NOMO-1 (cell line): ENCODE data around the gene MRPL32.

ENCODE experiments used
- DNase-seq, 2 experiments: peaks; one replicate each; lab custom pipeline; 2025; ENCODE audit not compliant: unreplicated experiment in 2 of 2; lab: John Stamatoyannopoulos, UW

MRPL32 gene

DNA sequence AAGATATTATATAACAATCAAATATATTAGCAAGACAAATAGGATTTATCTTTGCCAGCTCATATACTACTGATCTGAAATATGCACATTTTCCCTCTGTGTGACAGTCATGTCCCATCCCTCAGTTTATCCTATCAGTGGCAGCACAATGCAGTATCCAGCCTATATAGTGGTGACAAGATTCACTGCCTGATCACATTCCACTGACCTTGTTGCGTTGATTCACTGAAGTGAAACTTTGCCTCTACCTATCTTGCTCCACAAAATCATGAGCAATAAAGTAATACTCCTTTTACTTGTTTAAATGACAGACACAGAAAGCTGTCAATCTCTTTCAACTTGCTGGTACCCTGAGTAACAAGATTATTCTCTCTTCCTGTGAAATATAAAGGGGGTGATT is 6.5 kb upstream of the MRPL32 start:
- DNase-seq: no peak

- peak; percentile 46 to 87 for DNase-seq
Measured at GRCh38 chr7:42926204-42926603, 6.0 kb upstream of the MRPL32 start.

DNA sequence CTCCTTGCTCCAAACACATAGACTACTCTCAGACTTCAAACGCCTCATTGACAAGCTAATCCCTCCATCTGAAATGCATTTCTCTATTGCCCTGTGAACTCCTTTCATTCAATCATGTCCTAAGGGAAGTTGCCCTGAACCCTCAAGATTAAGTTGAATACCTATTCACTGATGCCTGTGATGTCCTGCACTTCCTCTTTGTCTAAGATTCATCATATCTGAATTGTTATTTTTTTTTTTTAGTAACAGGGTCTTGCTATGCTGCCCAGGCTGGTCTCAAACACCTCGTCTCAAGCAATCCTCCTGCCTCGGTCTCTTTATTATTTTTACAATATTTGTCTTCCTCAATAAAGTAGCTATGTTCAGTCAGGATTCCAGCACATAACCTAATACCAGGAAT is 3.4 kb upstream of the MRPL32 start:
- peak in 1 of 2 experiments; percentile 7 for DNase-seq

GRCh38 chr7:42929449-42929848 is 2.7 kb upstream of the MRPL32 start:
- DNase-seq: no peak

DNA sequence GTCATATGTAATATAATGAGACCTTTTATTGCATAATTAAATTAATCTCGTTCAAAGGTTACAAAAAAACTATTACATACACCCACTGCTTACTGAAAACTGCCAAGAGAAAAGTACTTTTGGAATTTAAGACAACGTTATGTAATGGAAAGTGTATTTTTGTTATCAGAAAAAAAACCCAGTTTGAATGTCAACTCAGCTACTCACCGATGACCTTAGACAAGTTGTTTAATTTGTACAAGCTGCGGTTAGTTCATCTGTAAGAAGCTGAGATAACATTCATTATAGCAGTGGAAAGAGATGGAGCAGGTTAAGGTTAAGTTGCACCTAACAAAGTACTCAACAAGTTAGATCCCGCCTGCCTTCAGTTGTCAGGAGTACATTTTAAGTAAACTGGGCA is 1.3 kb upstream of the MRPL32 start:
- no peak for DNase-seq

GRCh38 chr7:42931447-42931833 is 736 bp upstream of the MRPL32 start:
- DNase-seq: no peak

- no peak for DNase-seq
Measured at GRCh38 chr7:42932811-42933591, 825 bp downstream of the MRPL32 start.

DNA sequence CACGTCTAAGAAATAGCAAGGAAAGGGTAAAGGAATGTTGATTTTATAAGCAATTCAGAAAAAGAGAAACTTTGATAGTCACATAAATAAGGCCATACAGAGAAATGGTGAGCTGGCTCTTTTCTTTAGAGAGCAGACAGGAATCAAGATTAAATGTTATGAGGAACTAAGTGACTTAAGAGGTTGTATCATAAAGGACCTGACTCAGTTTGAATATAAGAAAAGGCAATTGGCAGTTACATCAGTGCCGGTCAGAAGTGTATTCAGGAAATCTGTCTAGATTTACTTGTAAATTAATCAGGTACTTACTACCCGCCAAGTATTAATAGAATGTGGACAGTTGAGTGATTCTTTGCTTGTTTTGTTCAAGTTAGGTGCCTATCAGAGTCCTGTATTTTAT is 2.1 kb downstream of the MRPL32 start:
- no peak for DNase-seq

DNA sequence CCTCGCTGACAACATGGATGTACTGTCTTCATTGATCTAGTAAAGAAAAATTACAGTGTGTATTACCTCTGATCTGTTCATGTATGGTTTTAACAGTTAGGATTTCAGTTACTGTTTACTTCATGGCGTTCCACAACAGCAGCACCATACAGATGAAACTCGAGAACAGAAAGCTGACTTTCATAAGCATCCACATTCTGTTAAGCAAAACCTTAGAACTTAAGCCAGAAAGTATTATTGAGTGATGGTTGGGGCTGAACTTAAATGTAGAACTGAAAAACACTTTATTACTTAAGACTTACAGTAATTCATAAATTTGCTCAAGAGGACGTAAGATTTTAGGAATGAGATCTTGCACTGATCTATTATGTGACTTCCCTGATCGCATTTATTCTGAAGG is 3.7 kb downstream of the MRPL32 start:
- no peak for DNase-seq

DNA sequence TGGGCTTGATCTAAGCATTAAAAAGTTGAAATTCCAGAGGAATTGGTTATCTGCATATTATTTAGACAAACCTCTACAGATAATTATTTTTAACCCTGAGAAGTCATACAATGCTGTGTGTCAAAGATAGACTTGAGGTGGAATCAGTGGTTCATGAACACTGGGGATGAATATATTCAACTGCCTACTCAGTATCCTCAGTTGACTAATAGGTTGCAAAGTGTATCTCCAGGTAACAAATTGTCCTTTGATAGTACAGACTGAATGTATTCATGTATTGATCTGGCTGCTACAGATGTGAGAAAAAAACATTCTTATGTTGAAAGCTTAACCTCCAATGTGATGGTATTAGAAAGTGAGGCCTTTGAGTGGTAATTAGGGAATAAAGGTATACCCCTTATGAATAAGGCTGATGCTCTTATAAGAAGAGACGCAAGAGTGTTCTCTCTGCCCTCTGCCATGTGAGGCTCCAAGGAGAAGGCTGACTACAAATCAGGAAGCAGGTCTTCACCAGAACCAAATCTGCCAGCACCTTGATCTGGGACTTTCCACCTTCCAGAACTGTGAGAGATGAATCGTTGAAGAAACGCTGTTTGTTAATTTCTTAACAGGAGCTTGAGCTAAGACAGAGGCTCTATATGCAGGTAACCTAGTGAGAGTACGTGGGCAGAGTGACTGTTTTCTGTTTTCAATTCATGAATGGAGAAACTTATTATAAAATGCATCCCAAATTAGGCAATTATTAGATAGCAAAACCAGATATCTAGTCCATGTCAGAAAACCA is 7.5 kb downstream of the MRPL32 start:
- no peak for DNase-seq

DNA sequence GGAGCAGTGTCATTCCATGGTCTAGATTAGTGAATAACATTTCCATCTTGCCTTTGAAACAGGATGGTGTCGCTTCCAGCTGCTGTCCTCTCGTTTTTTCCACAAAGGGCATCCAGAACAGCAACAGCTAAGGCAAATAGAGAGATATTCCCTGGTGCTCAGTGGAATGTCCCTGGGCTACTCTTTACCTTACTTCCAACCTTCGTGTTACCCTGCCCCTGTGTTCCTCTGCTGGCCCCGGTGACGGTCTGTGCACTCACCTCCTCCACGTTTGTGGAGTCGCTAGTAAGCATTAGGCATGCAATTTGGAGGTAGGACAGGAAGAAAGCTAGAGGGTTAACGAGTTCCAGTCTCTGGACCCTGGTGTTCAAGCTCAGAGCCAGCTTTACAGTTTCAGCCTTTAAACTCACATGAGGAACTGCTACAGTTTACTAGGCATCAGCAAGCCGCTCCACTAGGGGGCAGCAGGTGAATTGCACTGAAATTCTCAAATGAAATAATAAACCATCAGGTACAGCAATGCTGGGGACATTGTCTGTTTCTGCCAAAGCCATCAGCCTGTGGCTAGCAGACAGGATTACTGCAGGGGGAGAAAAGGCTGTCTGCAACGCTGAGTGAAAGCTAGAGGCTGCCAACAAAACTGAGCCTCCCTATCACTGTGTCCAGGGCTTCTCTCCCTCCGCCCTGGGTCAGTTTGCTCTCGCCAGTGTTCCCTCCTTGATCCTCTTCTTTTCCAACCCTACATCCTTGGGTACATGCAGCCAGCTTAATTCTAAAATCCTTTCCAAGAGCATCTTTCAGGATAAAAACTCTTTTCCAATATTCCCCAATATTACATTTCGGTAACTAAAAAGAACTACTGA is 9.0 kb downstream of the MRPL32 start:
- DNase-seq: peak in 1 of 2 experiments; percentile 33

DNA sequence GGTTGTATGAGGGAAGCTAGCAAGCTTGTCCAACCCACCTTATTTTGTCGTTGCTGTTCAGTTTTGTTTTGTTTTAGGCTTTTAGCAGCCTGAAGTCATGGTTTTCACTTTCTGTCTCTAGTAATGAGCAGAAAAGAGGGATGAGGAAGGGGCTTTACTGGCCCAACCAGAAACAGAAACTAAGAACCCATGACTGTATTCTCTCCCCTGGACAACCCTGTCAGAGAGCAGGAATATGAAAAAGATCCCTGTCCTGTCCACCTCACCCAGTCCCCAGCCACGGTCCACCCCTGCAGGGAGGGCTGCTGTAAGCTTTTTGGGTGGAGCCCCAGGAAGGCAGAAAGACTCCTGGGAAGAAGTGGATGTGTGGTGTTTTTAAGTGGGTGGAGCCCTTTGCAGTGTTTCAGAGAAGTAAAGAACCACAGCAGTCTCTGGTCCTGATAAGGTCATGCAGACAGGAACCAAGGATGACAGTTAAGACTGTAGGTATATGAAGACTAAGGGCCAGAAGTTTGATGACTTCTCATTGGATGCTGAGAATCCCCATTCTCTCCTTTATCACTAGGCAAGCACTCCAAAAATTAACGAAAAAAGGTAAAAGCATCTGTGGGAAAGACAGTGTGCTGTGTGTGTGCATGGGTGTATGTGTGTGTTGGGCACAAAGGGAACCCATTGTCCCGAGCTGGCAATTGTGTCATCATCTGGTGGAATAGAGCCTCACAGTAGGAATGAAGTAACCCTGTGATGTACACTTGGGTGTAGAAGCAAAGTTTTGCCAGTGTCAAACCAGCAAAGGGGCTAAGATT is 13.8 kb downstream of the MRPL32 start:
- no peak for DNase-seq

DNA sequence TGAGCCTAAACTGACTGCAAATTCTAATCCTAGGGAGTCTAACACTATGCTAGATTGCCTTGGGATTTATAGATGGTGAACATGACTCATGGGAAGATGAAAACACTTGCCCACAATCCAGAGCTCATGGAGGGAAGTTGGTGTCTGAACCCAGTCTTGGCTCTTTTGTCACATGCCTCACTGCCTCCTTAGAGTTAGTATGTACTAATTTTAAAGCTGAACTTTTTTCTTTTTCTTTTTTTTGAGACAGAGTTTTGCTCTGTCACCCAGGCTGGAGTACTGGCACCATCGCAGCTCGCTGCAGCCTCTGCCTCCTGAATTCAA is 14.4 kb downstream of the MRPL32 start:
- DNase-seq: no peak

- no peak for DNase-seq
Measured at GRCh38 chr7:42947521-42947920, 15.3 kb downstream of the MRPL32 start.

DNA sequence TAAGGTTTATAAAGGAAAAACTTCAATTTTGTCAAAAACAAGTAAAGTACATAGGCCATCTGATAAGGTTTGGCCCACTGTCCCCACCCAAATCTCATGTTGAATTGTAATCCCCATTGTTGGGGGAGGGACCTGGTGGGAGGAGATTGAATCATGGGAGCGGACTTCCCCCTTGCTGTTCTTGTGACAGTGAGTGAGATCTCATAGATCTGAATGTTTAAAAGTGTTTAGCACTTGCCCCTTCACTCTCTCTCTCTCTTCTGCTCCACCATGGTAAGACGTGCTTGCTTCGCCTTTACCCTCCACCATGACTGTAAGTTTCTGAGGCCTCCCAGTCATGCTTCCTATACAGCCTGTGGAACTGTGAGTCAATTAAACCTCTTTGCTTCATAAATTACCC is 18.2 kb downstream of the MRPL32 start:
- DNase-seq: no peak

DNA sequence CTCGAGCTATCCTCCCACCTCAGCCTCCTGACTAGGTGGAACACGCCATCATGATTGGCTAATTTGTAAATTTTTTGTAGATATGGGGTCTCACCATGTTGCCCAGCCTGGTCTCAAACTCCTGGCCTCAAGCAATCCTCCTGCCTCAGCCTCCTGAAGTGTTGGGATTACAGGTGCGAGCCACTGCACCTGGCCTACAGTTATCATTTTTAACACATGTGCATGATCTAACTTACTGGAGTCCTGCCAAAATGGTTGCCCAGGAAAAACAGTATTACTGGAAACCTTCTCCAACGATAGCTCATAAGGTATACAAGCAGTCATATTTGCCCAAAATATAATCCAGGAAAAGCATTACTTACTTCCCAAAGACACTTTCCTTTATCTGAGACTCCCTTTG is 20.2 kb downstream of the MRPL32 start:
- no peak for DNase-seq

DNA sequence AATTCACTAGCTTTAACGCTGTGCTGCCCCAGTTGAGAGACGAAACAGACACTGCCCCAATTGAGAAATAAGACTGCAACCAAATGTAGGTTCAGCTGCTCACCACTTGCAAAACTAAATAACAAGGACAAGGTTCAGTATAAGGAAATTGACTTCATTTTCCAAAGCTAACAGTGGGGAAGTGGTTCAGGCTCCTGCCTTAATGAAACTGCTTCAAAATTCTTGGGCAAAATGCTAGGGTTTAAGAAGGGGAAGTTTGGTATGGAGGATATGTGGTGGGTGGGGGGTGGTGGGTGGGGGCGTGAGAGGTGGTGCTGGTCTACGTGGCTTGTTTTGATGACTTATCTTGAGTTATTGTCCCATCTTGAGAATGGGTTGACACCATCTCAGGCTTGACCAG is 21.8 kb downstream of the MRPL32 start:
- DNase-seq: no peak

GRCh38 chr7:42956062-42956461 is 23.9 kb downstream of the MRPL32 start:
- DNase-seq: no peak

DNA sequence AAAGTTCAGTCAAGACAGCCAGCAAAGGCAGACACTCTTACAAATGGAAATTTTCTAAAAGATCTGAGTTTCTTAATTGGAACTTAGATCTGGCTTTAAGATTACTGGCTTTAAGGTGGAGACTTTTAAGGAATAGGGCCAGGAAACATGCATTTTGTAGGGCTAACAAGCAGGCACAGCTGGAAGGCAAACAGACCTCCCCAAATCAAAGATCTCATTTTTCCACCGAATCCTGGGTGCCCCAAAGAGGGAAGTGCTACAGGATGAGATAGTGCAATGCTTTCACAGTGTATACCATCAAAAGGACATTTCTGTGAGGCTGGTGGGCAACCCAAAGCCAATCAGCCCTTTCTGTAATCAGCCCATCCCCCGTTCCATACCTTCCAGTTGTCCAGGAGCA is 27.4 kb downstream of the MRPL32 start:
- no peak for DNase-seq

- DNase-seq: no peak
Measured at GRCh38 chr7:42960762-42961161, 28.6 kb downstream of the MRPL32 start.

DNA sequence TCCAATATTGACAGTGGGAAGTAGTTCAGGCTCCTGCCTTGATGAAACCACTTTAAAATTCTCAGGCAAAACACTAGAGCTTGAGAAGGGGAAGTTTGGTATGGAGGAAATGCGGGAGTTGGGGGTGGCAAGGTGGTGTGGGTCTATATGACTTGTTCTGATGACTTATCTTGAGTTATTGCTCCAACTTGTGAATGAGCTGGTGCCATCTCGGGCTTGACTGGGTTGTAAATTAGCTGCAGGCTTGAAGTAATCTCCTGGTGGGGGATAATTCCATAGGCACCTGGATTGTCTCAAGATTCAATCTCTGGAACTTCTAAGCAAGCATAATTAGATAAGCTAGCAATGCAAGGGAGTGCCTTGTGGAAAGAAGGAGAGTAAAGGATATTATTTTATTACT is 29.0 kb downstream of the MRPL32 start:
- no peak for DNase-seq
